Caco-2 (cell line): Measurements from ENCODE around the gene CLMN. TPM values are rescaled to one million over a fixed set of nuclear protein-coding genes. Genes with fewer than 3 reads are reported as not detected.

Experiments used
- BruUV-seq: library from RNA; stranded (reverse); fragments of 400-500 nt; replicated peaks from 2 replicates; lab custom pipeline; 2021; lab: Mats Ljungman, UMichigan
- CTCF ChIA-PET: fragments of 300-600 bp; sonication (Branson Sonifier 250); formaldehyde crosslinking; loops from one replicate; lab custom pipeline; 2022; ENCODE audit warnings: antibody characterized with exemption; lab: Charles Lee
- POLR2A ChIA-PET: fragments of 300-600 bp; sonication (Branson Sonifier 250); formaldehyde crosslinking; loops from one replicate; lab custom pipeline; 2022; ENCODE audit warnings: antibody characterized with exemption; lab: Charles Lee
- DNase-seq, 2 experiments: peaks; one replicate each; pipeline versions ENCODE4 v3.0.0 to v3.0.0-alpha.2; 2020 to 2022
- H3K27me3 ChIP-seq: replicated peaks from 2 replicates; pipeline ENCODE4 v1.6.0; 2011; ENCODE audit warnings: low read length; ENCODE audit not compliant: control insufficient read depth, insufficient read depth
- H3K36me3 ChIP-seq: 2 replicates; pipeline ENCODE4 v1.5.1; 2011; ENCODE audit warnings: low read length; ENCODE audit not compliant: control insufficient read depth, insufficient read depth
- H3K4me1 ChIP-seq: fragments of 250-450 bp; sonication (Bioruptor Pico); 2 replicates; pipeline ENCODE4 v1.5.1; 2020; ENCODE audit warnings: mild to moderate bottlenecking
- H3K4me3 ChIP-seq: 2 replicates; pipeline ENCODE4 v1.5.1; 2011; ENCODE audit warnings: low read depth, mild to moderate bottlenecking, control low read depth, low read length
- H3K9me3 ChIP-seq: fragments of 250-450 bp; sonication (Bioruptor Pico); 2 replicates; pipeline ENCODE4 v1.5.1; 2020; ENCODE audit warnings: mild to moderate bottlenecking, moderate library complexity
- H3K27ac Mint-ChIP-seq: one replicate; pipeline ENCODE4 v1.8.0; 2022; ENCODE audit warnings: mixed read lengths; ENCODE audit not compliant: unreplicated experiment
- H3K27me3 Mint-ChIP-seq: one replicate; pipeline ENCODE4 v1.8.0; 2022; ENCODE audit warnings: mixed read lengths; ENCODE audit not compliant: insufficient read depth, unreplicated experiment
- H3K36me3 Mint-ChIP-seq: one replicate; pipeline ENCODE4 v1.8.0; 2022; ENCODE audit warnings: mild to moderate bottlenecking, mixed read lengths; ENCODE audit not compliant: insufficient read depth, unreplicated experiment
- H3K4me1 Mint-ChIP-seq: one replicate; pipeline ENCODE4 v1.8.0; 2022; ENCODE audit warnings: low read depth, mixed read lengths; ENCODE audit not compliant: unreplicated experiment
- H3K4me3 Mint-ChIP-seq: one replicate; pipeline ENCODE4 v1.8.0; 2022; ENCODE audit warnings: mild to moderate bottlenecking, moderate library complexity, mixed read lengths; ENCODE audit not compliant: unreplicated experiment
- H3K9me3 Mint-ChIP-seq: one replicate; pipeline ENCODE4 v1.8.0; 2022; ENCODE audit warnings: mixed read lengths; ENCODE audit not compliant: unreplicated experiment
- intact Hi-C: fragments of 100-400 bp; cut with micrococcal nuclease; formaldehyde crosslinking; loops from one replicate; pipeline ENCODE4 v1.10.0; 2022; ENCODE audit not compliant: unreplicated experiment
- total RNA-seq: library from RNA; stranded (reverse); gene quantifications from 2 replicates; pipeline ENCODE4 v1.2.3, GENCODE V29; 2022
- TF ChIP-seq, protein P1 (sequence below), 2 experiments: fragments of 200-600 bp in 1 of 2; IDR thresholded peaks; 1 replicate in 1 of 2; 2 replicates in 1 of 2; pipeline versions ENCODE4 v1.5.1 to v1.8.0; 2011 to 2022; ENCODE audit warnings: antibody characterized with exemption in 1 of 2, control low read depth in 1 of 2, inconsistent platforms in 1 of 2, low read depth in 1 of 2, low read length in 1 of 2, mild to moderate bottlenecking in 1 of 2, moderate library complexity in 1 of 2; ENCODE audit not compliant: insufficient read depth in 1 of 2, severe bottlenecking in 1 of 2, unreplicated experiment in 1 of 2

The CLMN gene
- total RNA-seq, 1 experiment from 2014 or later: 6.7 TPM

DNA sequence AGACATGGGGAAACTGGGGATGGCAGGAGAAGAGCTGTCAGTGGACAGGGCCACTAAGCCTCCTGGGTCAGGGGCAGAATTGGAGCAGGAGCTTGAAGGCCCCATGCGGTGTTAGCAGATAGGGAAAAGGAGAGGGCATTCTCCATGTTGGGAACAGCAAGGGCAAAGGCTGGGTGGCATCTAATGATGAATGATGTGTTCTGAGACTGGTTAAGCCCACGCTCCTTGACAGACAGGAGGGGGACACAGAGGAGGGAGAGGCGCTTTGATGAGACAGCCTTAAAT, 63.0 kb downstream of the CLMN start:
- Histone ChIP-seq H3K9me3 (no peaks in the 10 kb centered on the region), H3K4me1 (peaks cover 15% of the 10 kb centered on the region), H3K27me3 (no peaks in the 10 kb centered on the region), H3K36me3 (no peaks in the 10 kb centered on the region), H3K4me3 (no peak overlapping the region)
- TF ChIP-seq, protein P1, sequence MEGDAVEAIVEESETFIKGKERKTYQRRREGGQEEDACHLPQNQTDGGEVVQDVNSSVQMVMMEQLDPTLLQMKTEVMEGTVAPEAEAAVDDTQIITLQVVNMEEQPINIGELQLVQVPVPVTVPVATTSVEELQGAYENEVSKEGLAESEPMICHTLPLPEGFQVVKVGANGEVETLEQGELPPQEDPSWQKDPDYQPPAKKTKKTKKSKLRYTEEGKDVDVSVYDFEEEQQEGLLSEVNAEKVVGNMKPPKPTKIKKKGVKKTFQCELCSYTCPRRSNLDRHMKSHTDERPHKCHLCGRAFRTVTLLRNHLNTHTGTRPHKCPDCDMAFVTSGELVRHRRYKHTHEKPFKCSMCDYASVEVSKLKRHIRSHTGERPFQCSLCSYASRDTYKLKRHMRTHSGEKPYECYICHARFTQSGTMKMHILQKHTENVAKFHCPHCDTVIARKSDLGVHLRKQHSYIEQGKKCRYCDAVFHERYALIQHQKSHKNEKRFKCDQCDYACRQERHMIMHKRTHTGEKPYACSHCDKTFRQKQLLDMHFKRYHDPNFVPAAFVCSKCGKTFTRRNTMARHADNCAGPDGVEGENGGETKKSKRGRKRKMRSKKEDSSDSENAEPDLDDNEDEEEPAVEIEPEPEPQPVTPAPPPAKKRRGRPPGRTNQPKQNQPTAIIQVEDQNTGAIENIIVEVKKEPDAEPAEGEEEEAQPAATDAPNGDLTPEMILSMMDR (IDR thresholded peaks at IDR 0.05; ENCODE audit: insufficient read depth in 1 of 2, low read depth in 1 of 2, low read length in 1 of 2, severe bottlenecking in 1 of 2, unreplicated experiment in 1 of 2): no peak
- Mint-ChIP-seq H3K4me1 (no peaks in the 10 kb centered on the region), H3K4me3 (no peak overlapping the region), H3K9me3 (no peaks in the 10 kb centered on the region), H3K36me3 (no peaks in the 10 kb centered on the region), H3K27me3 (no peaks in the 10 kb centered on the region), H3K27ac (no peak overlapping the region)
- DNase-seq: no peak
- intact Hi-C loops: no loop called here
- ChIA-PET POLR2A (no interaction called here), CTCF (no interaction called here)
- BruUV-seq: no TSS peak

DNA sequence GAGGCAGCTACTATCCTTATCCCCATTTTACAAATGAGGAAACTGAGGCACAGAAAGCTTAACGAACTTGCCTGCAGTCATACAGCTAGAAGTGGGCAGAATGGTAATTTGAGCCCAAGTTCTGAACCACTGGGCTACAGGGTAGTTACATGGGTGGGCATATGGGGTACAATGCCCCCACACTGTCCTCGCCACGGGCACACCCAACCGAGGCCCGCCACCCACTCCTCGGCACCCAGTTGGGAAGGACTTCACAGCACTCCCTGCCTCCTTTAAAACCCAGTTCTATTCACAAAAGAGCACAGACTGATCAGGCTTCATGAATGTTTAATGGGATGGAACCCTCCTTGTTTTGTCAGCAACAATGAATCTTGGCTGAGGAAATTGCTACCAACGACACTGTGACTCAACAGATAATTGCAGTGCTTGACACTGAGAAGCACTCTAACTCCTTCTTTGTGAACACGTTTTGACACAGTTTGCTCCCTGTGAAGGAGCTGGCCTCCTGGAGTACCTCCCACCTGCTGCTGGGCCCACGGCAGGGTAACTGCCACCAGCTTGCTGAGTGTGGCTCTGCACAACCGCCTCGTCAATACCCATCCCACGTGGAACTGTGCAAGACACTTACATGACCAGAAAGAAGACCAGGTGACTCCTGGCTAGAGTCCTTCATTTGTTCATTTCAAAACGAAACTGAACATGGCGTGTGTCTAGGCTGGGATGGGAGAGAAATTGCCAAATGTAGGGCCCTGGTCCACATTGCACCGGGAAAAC, 63.5 kb downstream of the CLMN start:
- no peaks in the 10 kb centered on the region for H3K9me3 Mint-ChIP-seq
- H3K27me3 Mint-ChIP-seq: no peaks in the 10 kb centered on the region
- H3K27ac Mint-ChIP-seq: no peak overlapping the region
- ChIA-PET POLR2A (no interaction called here), CTCF (no interaction called here)
- Histone ChIP-seq H3K4me3 (no peak overlapping the region), H3K36me3 (no peaks in the 10 kb centered on the region), H3K4me1 (peaks cover 15% of the 10 kb centered on the region), H3K27me3 (no peaks in the 10 kb centered on the region), H3K9me3 (no peaks in the 10 kb centered on the region)
- H3K36me3 Mint-ChIP-seq: no peaks in the 10 kb centered on the region
- no peak overlapping the region for H3K4me3 Mint-ChIP-seq
- no peak for DNase-seq
- TF ChIP-seq, protein P1 (IDR thresholded peaks at IDR 0.05; ENCODE audit: insufficient read depth in 1 of 2, low read depth in 1 of 2, low read length in 1 of 2, severe bottlenecking in 1 of 2, unreplicated experiment in 1 of 2): no peak
- no peaks in the 10 kb centered on the region for H3K4me1 Mint-ChIP-seq
- no TSS peak for BruUV-seq
- intact Hi-C loops: no loop called here

DNA sequence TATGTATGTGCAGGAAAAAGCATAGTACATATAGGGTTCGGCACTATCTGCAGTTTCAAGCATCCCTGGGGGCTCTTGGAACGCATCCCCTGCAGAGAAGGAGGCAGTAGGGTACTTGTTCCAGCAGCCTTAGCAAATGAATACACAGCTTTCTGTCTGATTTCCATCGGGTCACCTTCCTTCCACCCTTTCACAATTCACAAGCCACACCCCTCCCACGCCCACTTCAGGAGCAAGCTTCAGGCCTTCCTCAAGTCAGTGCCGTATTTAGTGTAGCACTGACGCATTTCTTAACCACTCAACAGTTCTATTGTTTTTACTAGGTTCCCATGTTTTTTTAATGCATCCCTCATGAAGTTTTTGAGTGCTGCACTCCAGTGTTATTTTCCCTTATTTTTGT, 64.2 kb downstream of the CLMN start:
- H3K4me3 Mint-ChIP-seq: no peak overlapping the region
- H3K27me3 Mint-ChIP-seq: no peaks in the 10 kb centered on the region
- DNase-seq: peak; percentile 67 to 79
- H3K4me3 ChIP-seq: no peak overlapping the region
- H3K36me3 Mint-ChIP-seq: no peaks in the 10 kb centered on the region
- TF ChIP-seq, protein P1 (IDR thresholded peaks at IDR 0.05; ENCODE audit: insufficient read depth in 1 of 2, low read depth in 1 of 2, low read length in 1 of 2, severe bottlenecking in 1 of 2, unreplicated experiment in 1 of 2): no peak
- ChIA-PET POLR2A (no interaction called here), CTCF (no interaction called here)
- no peaks in the 10 kb centered on the region for H3K4me1 Mint-ChIP-seq
- H3K9me3 Mint-ChIP-seq: no peaks in the 10 kb centered on the region
- H3K36me3 ChIP-seq: no peaks in the 10 kb centered on the region
- H3K27me3 ChIP-seq: no peaks in the 10 kb centered on the region
- no TSS peak for BruUV-seq
- no peaks in the 10 kb centered on the region for H3K9me3 ChIP-seq
- H3K27ac Mint-ChIP-seq: no peak overlapping the region
- H3K4me1 ChIP-seq: peaks cover 15% of the 10 kb centered on the region
- intact Hi-C loops: no loop called here
